GM19463 (cell line): ENCODE measurements around the gene PGAP3.

Experiments
- ATAC-seq: cut with Tn5 transposase; IDR thresholded peaks from one replicate; pipeline ENCODE4 v1.9.1; 2021; ENCODE audit warnings: mild to moderate bottlenecking, moderate library complexity; ENCODE audit not compliant: unreplicated experiment

Gene PGAP3

DNA sequence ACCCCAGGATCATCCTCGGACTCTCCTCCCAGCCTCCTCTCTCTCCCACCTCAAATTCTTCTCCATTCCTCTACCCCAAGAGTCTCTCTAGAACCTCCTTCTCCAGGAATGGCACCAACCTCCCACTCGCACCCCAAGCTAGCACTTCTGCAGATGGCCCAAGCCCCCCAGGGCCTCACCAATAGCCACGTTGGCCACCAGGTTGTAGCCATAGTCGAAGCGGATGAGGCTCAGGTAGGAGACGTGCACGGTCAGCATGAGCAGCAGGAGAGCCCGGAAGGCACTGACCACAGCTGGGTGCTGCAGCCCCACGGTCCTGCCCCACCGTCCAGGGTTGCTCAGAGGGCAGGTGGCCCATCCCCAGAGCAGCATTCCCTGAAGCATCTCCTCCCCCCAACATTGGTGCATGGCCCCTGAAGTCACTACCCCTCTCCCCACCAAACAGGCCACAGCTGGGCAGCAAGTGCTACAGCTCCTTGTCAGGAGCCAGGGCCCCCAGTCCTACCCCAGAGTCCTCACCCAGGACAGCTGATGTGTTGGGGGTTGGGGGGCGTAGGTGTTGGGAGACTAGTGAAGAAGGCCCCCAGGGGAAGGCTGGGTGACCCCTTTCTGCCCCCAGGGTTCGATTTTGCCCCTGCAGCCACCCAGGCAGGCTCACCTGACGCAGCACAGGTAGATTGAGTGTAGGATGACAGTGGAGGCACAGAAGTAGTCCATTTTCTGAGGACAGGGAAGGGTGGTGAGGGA, 14.3 kb downstream of the PGAP3 start:
- no peak for ATAC-seq

DNA sequence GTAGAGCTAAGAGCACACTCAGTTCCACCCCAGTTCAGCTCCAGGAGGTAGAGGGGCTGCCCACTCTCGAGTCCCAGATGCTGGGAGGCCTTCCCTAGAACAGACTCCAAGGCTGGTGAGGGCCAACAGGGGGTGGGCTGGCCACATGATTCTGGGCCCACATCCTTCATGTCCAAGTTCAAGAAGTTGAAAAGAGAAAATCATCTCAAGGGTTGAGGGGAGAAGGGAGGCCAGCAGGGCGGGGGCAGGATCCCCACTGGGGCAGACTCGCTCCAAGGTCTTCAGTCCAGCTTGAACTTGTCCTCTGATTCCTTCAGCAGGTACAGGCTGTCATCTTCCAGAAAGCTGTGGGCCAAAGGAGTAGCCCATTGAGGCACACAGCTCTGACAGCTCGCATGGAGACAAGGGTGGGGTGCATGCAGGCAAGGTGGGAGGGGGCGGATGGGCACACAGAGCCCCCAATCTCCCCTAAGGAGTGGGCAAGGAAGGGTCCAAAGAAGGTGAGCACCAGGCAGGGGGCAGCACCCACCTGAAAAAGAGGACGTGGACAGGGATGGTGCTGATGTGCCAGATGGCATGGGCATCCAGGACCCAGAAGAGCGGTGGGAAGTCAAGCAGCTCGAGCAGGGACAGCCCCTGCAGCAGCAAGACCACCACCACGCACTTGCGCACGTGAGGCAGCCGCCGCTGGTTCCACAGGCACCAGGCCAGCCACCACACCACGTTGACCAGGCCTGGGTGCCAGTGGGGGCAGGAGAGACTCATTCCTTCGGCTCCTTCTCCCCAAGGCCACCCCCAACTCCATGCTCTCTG, 15.1 kb downstream of the PGAP3 start:
- no peak for ATAC-seq

DNA sequence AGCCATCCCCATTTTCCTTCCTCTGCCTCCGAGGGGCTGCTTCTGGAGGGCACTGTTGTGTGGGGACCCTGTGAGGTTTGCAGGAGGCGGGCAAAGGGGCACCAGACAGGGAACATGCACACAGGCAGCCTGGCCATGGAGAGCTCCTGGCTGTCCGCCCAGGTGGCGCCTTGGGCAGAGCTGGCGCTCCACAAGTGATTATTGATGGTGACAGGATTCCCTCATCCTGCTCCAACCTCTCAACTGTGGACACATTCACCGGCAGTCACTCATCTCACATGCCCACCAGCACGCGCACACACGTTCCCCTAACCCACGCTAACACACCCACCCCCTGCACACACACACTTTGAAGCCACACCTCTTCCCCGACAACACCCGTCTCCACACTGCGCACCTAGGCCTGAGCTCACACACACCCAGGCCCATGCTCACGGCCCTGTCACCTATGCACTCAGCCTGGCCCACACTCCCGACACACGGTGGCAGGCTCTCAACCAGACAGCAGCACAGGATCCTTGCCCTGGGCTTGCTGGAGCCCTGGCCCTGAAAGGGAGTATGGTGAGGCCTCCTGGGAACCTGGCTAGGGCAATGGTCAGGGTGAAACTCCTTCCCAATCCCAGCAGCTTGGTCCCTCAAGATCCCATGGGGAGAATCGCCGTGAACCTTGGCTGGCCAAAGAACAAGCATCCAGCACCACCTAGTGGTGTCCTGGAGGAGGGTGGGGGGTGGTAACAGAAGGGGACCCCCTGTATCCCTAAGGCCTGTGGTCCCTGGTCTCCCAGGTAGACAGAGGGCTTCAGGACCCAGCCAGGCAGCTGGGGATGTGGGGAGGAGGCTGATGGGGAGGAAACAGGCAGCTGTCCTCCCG, 16.0 kb downstream of the PGAP3 start:
- no peak for ATAC-seq

DNA sequence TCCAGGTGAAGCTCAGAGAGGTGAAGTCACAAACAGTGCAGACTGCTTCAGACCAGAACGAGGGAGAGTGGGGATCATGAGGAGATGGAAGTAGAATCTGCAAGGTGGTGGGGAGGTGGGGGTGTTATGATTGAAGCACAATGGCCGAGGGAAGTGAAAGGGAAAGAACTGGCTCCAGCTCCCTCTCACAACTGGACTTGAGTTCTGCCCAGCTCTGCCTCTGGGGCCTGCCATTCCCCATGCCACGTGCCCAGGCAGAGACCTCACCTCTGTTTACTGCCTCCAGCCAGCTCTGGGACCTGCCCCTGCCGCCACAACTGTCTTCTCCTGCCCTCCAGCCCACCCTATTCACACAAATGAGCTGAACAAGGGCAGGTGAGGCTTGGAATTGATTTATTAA, 17.1 kb downstream of the PGAP3 start:
- no peak for ATAC-seq

DNA sequence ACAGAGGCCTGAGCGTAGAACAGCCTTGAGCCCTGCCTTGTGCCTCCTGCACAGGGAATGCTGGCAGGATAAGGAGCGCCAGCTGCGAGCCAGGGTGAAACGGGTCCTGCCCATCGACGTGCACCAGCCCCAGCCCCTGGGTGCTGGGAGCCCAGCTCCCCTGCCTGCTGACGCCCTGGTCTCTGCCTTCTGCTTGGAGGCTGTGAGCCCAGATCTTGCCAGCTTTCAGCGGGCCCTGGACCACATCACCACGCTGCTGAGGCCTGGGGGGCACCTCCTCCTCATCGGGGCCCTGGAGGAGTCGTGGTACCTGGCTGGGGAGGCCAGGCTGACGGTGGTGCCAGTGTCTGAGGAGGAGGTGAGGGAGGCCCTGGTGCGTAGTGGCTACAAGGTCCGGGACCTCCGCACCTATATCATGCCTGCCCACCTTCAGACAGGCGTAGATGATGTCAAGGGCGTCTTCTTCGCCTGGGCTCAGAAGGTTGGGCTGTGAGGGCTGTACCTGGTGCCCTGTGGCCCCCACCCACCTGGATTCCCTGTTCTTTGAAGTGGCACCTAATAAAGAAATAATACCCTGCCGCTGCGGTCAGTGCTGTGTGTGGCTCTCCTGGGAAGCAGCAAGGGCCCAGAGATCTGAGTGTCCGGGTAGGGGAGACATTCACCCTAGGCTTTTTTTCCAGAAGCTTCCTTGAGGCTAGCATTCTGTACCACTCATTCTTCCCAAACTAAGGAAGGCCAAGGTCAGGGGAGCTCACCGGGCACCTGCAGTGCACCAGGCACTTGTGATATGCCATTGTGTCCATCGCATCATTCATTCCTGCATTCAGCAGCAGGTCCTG, 17.7 kb downstream of the PGAP3 start:
- ATAC-seq = no peak

DNA sequence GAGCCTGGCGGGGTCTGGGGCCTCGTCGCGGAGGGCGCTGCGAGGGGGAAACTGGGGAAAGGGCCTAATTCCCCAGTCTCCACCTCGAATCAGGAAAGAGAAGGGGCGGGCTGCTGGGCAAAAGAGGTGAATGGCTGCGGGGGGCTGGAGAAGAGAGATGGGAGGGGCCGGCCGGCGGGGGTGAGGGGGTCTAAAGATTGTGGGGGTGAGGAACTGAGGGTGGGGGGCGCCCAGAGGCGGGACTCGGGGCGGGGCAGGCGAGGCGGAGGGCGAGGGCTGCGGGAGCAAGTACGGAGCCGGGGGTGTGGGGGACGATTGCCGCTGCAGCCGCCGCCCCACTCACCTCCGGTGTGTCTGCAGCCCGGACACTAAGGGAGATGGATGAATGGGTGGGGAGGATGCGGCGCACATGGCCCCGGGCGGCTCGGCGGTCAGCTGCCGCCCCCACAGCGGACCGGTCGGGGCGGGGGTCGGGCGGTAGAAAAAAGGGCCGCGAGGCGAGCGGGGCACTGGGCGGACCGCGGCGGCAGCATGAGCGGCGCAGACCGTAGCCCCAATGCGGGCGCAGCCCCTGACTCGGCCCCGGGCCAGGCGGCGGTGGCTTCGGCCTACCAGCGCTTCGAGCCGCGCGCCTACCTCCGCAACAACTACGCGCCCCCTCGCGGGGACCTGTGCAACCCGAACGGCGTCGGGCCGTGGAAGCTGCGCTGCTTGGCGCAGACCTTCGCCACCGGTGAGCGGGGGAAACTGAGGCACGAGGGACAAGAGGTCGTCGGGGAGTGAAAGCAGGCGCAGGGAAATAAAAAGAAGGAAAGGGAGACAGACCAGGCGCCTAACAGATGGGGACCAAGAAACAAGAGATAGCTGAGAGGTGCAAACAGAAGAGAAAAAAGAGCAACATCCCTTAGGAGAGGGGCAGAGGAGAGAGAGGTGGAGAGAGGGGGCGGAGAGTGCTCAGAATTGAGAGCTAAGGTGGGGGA, 19.6 kb downstream of the PGAP3 start, which contains the start of gene PNMT:
Gene PNMT, plus strand, starts transcription at position 509 of the 980 bp plus-strand sequence. Its CDS starts 23 bp downstream, at position 532.
- no peak for ATAC-seq

DNA sequence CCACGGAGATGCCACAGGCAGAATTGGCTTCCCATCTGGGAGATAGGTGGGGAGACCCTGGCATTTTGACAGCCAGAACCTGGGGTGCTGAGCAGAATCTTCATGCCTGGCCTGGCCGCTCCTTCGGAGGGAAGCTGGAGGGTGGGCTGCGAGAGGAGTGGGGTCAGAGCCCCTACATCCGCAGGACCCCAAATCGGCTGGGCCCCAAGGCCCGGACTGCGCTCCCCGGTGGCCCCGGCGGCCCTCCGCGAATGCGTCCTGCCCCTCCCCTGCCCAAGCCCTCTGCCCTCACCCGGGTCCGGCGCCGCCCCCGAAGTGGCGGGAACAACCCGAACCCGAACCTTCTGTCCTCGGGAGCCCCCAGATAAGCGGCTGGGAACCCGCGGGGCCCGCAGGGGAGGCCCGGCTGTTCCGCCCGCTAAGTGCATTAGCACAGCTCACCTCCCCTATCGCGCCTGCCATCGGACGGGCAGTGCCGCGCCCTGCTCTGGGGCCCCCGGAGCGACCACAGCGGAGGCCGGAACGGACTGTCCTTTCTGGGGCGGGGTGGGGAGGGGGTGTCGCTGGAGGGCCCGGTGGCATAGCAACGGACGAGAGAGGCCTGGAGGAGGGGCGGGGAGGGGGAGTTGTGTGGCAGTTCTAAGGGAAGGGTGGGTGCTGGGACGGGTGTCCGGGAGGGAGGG, 20.5 kb downstream of the PGAP3 start:
- no peak for ATAC-seq

DNA sequence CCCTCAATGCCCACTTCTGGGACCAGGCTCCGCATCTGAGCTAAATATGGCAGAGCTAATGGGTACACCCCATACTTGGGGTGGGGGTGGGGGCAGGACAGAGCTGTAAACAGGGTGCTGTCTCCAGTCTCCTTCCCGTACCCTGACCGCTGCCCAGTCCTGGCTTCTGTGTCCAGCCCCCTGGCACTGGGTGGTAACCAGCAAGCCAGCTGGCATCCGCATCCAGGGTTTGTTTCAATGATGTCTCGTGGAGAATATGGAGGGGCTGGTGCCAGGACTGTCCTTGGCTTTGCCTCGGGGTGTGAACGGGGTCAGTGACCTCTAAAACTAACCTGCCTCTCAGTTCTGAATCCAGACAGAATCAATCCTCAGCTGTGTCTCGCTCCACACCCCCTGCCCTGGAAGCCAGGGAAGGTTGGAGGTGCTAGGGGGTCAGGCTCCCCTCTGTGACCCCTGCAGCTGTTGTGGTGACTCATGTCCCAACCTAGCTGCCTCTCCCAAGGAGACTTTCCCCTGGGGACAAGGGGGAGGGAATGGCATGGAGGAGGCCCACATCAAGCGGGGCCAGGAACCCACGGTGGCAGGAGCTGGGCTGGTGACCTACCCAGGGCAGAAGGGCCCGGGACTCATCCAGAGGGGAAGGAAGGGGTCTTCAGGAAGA, 21.1 kb downstream of the PGAP3 start:
- no peak for ATAC-seq

DNA sequence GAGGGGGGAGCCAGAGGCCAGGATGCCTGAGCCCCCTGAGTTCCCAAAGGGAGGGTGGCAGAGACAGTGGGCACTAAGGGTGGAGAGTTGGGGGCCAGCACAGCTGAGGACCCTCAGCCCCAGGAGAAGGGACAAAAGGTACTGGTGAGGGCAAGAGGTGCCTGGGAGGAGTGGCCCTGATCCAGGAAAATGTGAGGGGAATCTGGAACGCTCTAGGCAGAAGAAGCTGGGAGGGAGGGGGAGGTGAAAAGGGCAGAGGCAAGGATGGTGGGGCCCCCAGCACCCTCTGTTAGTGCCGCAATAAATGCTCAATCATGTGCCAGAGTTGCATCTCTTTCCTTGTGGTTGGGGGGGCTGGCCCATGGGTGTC, 21.6 kb downstream of the PGAP3 start:
- ATAC-seq = no peak

DNA sequence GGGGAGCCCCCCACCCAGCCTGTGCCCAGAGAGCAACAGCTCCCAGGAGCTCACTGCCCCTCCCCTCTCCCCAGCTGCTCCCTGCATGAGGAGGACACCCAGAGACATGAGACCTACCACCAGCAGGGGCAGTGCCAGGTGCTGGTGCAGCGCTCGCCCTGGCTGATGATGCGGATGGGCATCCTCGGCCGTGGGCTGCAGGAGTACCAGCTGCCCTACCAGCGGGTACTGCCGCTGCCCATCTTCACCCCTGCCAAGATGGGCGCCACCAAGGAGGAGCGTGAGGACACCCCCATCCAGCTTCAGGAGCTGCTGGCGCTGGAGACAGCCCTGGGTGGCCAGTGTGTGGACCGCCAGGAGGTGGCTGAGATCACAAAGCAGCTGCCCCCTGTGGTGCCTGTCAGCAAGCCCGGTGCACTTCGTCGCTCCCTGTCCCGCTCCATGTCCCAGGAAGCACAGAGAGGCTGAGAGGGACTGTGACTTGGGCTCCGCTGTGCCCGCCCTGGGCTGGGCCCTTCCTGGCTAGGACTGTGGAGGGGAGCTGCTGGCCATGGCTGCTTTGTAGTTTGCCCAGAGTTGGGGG, 22.1 kb downstream of the PGAP3 start:
- ATAC-seq = no peak

DNA sequence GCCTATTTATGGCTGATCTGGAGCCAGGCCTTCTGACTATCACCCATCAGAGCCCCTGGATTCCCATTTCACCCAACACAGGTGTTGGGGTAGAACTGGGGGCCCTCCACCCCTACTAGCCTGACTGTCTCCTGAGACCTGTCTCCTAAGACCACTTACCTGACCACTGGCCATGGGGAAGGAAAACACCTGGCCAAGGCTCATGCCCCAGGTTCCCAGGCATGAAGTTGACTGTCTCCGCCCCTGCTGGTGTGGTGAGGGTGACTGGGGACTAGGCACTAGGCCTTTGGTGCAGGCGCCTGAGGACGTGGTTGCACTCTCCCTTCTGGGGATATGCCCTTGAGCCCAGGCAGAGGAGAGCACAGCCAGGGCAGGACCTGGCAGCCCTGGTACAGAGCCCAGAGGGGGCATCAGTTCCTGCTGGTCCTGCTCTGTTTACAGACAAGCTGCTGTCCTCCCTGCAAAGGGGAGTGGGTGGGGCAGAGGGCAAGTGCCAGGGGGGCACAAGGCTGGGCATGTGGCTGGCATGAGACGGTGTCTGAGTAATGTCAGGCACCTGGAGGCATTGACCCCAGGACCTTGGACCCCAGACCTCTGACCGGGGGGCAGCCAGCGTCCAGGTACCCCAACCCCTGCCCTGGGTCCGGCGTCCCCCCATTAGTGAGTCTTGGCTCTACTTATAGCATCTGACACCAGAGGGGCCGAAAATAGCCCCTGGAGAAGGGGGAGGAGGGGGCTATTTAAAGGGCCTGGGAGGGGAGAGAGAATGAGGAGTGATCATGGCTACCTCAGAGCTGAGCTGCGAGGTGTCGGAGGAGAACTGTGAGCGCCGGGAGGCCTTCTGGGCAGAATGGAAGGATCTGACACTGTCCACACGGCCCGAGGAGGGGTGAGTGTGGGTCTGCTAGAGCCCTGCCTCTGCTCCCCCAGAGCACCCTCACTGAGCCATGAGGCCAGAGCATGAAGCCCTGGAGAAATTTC, 23.0 kb downstream of the PGAP3 start, which contains the start of gene TCAP:
Gene TCAP, plus strand, starts transcription at position 769 of the 981 bp plus-strand sequence. Its CDS starts 11 bp downstream, at position 780.
- no peak for ATAC-seq

DNA sequence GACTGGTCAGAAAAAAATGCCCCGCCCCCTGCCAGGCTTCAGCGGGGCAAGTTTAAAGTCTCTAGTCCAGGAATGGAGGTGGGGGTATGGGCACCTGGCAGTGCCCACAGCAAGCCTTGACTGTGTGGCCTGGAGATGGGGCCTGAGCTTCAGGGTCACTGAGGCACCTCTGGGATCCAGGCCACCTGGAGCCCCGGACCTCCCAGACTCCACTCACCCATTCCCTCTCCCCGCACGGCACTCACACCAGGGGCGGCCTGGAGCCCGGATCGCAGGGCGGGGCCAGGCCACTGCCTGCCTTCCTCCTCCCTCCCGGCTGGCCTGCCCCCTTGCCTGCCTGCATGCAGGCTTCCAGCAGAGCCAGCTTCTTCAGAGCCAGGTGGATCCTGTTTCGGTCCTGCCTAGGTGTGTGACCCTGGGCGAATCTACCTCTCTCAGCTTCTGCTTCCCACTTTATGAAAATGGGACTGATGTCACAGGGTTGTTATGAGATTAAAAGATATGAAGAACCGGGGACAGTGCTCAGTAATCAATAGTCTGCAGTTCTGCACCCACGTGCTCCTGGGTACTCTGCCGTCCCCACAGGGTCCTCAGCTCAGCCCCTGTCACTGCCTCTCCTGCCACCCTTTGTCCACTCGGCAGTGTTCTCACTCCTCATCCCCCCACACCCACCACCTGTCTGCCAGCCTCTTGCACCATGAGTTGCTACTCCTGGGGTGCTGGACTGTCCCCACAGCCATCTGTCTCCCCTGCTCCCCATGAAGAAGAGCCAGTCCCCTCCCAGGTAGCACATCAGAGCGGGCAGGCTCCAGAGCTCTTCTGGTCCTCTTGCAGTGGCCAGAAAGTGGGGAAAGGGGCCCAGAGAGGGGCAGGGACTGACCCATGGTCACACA, 23.9 kb downstream of the PGAP3 start:
- ATAC-seq = no peak

DNA sequence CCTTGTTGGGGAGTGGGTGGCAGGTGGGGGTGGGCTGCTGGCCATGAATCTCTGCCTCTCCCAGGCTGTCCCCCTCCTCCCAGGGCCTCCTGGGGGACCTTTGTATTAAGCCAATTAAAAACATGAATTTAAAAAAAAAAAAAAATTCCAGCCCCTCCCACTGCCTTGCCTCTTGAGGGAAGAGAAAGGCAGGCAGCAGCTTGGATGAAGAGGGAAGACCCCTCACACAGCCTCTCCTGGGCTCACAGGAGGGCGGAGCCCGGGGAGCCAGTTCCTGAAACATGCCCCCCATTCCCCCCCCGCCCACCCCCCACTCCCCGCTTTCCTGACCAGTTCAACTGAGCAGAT, 24.5 kb downstream of the PGAP3 start:
- no peak for ATAC-seq

DNA sequence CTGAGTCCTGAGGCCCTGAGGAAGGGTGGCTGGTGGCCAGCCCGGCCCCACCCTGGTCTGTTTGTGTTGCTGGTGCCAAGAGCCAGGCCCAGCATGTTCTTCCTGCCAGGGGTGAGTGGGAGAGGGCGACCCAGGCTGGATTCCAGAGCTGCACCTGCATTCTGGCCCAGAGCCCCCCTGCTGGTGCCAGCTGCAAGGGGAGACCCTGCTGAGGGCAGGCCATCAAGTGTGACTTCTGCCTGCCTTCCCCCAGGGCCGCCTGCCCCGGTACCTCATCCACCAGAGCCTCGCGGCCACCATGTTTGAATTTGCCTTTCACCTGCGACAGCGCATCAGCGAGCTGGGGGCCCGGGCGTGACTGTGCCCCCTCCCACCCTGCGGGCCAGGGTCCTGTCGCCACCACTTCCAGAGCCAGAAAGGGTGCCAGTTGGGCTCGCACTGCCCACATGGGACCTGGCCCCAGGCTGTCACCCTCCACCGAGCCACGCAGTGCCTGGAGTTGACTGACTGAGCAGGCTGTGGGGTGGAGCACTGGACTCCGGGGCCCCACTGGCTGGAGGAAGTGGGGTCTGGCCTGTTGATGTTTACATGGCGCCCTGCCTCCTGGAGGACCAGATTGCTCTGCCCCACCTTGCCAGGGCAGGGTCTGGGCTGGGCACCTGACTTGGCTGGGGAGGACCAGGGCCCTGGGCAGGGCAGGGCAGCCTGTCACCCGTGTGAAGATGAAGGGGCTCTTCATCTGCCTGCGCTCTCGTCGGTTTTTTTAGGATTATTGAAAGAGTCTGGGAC, 25.1 kb downstream of the PGAP3 start:
- no peak for ATAC-seq
